BJ (cell line): Measurements from ENCODE around the gene CALML3. TPM values are rescaled to one million over a fixed set of nuclear protein-coding genes. Genes with fewer than 3 reads are reported as not detected.

Experiments
- CTCF ChIA-PET: fragments of 350-600 bp; formaldehyde crosslinking; extraction: SDS; loops from one replicate; lab custom pipeline; 2021; ENCODE audit warnings: antibody characterized with exemption, inconsistent platforms; lab: Yijun Ruan, JAX
- POLR2A ChIA-PET: fragments of 300-600 bp; sonication (Branson Sonifier 250); formaldehyde crosslinking; extraction: SDS; loops from one replicate; lab custom pipeline; 2021; ENCODE audit warnings: antibody characterized with exemption; lab: Charles Lee
- DNase-seq: peaks from one replicate; pipeline ENCODE4 v3.0.0-alpha.2; 2011; ENCODE audit warnings: low read depth
- H3K27me3 ChIP-seq: 2 replicates; pipeline ENCODE4 v1.6.0; 2011; ENCODE audit warnings: low read length; ENCODE audit not compliant: control insufficient read depth, insufficient read depth
- H3K36me3 ChIP-seq: 2 replicates; pipeline ENCODE4 v1.5.1; 2011; ENCODE audit warnings: low read length; ENCODE audit not compliant: control insufficient read depth, insufficient read depth
- H3K4me3 ChIP-seq: 2 replicates; pipeline ENCODE4 v1.5.1; 2011; ENCODE audit warnings: low read depth, mild to moderate bottlenecking, control low read depth, low read length
- polyA plus RNA-seq: library from polyadenylated mRNA; depleted of rRNA; stranded (reverse); fragments of >200 nt; gene quantifications from 2 replicates; pipeline ENCODE4 v1.2.3, GENCODE V29; 2011
- TF ChIP-seq, protein P1 (sequence below): IDR thresholded peaks from 2 replicates; pipeline ENCODE4 v1.5.1; 2011; ENCODE audit warnings: low read depth, mild to moderate bottlenecking, control low read depth, inconsistent platforms, low read length, moderate library complexity; ENCODE audit not compliant: insufficient read depth

CALML3 gene
- polyA plus RNA-seq, 1 experiment, result not detected

DNA sequence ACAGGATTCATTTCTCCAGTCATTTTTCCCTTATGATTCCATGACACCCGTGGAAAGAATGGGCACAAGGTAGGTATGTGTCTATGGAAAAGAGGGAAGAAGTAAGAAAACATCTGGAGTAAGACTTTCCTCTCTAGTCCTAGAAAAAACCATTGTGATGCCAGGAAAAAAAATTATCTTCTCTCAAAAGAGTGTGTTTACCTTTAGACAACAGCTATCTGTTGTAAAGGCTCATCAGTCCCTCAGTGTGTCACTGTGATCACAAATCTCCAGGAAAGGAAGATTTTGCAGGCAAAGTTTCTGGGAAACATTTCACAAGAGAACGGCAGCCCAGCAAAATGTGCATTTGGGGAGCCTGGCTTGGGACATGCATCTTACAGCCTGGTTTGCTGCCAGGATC is 44.8 kb downstream of the CALML3 start:
- DNase-seq, result no peak
- TF ChIP-seq, protein P1, sequence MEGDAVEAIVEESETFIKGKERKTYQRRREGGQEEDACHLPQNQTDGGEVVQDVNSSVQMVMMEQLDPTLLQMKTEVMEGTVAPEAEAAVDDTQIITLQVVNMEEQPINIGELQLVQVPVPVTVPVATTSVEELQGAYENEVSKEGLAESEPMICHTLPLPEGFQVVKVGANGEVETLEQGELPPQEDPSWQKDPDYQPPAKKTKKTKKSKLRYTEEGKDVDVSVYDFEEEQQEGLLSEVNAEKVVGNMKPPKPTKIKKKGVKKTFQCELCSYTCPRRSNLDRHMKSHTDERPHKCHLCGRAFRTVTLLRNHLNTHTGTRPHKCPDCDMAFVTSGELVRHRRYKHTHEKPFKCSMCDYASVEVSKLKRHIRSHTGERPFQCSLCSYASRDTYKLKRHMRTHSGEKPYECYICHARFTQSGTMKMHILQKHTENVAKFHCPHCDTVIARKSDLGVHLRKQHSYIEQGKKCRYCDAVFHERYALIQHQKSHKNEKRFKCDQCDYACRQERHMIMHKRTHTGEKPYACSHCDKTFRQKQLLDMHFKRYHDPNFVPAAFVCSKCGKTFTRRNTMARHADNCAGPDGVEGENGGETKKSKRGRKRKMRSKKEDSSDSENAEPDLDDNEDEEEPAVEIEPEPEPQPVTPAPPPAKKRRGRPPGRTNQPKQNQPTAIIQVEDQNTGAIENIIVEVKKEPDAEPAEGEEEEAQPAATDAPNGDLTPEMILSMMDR, result no peak
- Histone ChIP-seq H3K36me3 (no peaks in the 10 kb centered on the region), H3K27me3 (no peaks in the 10 kb centered on the region), H3K4me3 (no peak overlapping the region)
- ChIA-PET POLR2A (no interaction called here), CTCF (no interaction called here)

DNA sequence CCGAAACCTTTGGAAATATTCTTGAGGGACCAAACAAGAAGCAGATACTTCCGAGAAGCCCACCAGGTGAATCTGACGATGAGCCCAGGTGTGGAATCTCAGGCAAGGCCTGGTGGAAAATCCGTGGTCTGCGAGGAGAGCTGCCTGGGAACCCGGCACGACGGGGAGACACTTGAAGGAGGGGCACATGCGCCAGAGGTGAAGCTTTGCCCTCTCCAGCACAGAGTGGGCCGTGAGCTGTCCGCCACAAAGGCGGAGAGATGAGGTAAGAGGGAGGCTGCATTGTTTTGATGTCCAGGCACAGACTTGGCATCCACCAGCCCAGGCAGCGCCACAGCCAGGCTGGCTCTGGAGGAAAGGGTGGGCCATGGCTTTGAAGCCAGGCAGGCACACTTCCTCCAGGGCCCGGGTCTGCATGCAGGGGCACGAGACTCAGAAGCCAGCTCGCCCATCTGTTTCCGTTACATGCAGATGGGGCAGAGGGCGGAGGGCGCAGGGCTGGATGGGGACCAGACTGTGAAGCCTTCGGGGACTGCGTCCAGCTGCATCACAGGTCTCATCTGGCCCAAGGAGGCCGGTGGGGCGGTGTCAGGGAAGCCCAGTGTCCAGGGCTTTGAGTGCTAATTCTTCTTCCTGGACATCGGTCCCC is 45.4 kb downstream of the CALML3 start:
- no peaks in the 10 kb centered on the region for H3K36me3 ChIP-seq
- CTCF ChIA-PET, result no interaction called here
- no peak overlapping the region for H3K4me3 ChIP-seq
- no peaks in the 10 kb centered on the region for H3K27me3 ChIP-seq
- TF ChIP-seq, protein P1, result no peak
- DNase-seq, result no peak
- POLR2A ChIA-PET, result no interaction called here

DNA sequence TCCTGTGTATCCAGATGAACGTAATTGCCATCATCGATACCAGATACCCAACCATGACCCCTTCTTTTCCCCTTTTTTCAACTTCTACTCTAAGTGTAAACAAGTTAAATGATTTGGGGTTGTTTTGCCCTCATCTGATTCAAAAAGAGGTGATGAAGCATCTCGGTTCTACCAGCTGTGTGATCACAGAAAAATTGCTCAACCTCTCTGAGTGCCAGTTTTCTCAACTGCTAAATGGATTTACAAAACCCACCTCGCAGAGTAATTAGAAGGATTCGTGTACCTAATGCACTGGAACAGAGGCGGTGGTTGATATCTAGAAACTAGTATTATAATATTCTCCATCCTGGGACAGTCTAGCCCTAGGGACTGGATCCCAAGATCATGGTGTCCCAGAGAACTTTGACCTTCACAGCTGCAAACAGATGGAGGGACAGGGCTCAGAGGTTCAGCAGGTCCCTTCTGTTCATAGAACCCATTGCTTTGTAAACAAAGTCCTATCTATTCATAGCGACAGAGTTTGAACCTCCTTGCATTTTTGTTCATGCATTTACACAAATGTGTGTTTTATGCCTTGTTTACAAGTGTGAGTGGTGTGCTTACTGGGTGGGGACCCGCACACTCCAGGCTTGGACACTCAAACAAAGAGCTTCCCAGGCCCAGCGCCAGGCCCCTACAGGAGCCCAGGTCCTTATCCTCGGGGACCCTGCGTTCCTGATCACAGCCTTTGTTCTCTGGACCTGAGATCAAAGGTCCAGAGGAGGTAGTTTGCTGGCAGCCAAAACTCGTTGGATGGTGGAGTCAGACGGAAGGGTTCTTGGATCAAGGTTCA is 46.4 kb downstream of the CALML3 start:
- no peaks in the 10 kb centered on the region for H3K27me3 ChIP-seq
- TF ChIP-seq, protein P1, result no peak
- no peaks in the 10 kb centered on the region for H3K36me3 ChIP-seq
- CTCF ChIA-PET, result no interaction called here
- POLR2A ChIA-PET, result no interaction called here
- H3K4me3 ChIP-seq, result no peak overlapping the region
- DNase-seq, result no peak

DNA sequence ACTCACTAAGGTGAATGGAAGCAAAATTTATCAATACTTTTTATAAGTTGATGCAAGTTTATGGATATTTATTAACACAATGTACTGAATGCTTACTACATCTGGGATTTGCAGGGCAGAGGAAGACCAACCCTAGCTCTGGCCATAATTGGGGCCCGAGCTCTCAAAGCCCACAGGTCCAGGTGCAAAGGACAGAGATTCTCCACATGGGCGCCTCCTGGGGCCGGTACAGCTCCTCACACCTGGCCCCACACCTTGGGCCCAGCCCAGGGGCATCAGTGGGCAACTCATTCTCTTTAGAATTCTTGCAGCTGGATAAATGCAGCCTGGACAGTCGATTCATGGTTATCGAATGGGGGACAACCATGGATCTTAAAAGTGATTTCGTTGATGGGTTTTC is 47.1 kb downstream of the CALML3 start:
- TF ChIP-seq, protein P1, result no peak
- Histone ChIP-seq H3K36me3 (no peaks in the 10 kb centered on the region), H3K4me3 (no peak overlapping the region), H3K27me3 (no peaks in the 10 kb centered on the region)
- POLR2A ChIA-PET, result interaction anchor here (0.5 kb wide), 1 partner anchor 77 kb away, joined by 4 read pairs; no protein-coding TSS in a partner anchor
- no peak for DNase-seq
- CTCF ChIA-PET, result no interaction called here

DNA sequence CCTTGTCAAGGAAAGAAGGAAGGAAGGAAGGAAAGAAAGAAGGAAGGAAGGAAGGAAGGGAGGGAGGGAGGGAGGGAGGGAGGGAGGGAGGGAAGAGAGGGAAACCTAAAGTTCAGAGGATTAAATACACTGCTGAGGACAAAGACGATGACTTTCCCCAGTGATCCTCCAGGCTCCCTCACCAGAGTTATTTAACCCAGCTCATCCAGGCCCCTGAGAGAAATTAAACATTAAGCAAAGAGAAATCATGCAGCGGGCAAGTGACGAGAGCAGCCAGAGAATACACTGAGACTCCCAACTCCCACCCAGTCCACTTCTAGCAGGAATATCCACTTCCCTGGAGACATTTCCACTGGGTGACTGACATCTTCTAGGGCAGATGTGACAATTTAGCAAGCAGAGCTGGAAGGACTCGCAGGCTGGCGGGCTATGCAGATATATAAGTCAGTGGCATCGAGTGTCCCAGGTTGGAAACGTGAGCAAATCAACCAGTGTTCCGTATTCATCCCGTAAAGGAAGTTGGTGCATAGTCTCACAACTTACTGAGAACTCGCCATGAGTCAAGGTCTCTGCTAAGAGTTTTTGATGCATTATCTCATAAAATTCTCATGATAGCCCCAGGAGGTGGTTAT is 48.7 kb downstream of the CALML3 start:
- DNase-seq, result no peak
- TF ChIP-seq, protein P1, result no peak
- no peak overlapping the region for H3K4me3 ChIP-seq
- H3K36me3 ChIP-seq, result no peaks in the 10 kb centered on the region
- POLR2A ChIA-PET, result no interaction called here
- H3K27me3 ChIP-seq, result no peaks in the 10 kb centered on the region
- CTCF ChIA-PET, result interaction anchor here (2.3 kb wide), 1 partner anchor 50 kb away, joined by 6 read pairs; no protein-coding TSS in a partner anchor
